ENCODE measurements around the gene CACNB2. TPM values are rescaled to one million over a fixed set of nuclear protein-coding genes. Genes with fewer than 3 reads are reported as not detected.

CACNB2 gene
- total RNA-seq, 4 donors from 2014 or later, result 0.81 to 13.9 (median 4.5) TPM

DNA sequence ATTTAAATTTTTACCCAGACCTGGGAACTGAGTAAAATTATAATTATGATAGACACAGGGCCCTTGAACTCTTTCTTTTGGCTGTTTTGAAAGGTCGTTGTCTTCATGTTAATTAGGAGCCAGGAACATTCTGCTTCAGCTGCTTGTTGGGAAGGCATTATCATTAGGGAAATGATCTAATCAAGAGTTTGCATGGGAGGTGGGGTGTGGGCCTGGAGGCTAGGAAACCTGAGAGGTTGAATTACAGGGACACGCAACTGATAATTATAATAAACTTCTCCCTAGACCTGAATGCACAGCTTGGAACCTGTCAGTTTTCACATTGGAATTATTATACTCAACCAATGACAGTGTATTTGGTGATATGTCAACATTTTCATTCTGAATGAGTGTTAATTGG is 237.7 kb downstream of the CACNB2 start:
- Histone ChIP-seq H3K36me3 (no peaks in the 10 kb centered on the region), H3K27me3 (no peaks in the 10 kb centered on the region), H3K27ac (no peak overlapping the region), H3K4me1 (no peaks in the 10 kb centered on the region), H3K4me3 (replicated peaks in 1 of 3) (no peak overlapping the region), H3K9me3 (no peaks in the 10 kb centered on the region)
- no peak for TF ChIP-seq POLR2A (IDR thresholded peaks at IDR 0.05)
- DNase-seq, result no peak
- 79 to 88% methylated on average over 2 of the region's 2 CpGs for WGBS, 2 donors
- intact Hi-C loops (cut with DNase I), result no loop called here

DNA sequence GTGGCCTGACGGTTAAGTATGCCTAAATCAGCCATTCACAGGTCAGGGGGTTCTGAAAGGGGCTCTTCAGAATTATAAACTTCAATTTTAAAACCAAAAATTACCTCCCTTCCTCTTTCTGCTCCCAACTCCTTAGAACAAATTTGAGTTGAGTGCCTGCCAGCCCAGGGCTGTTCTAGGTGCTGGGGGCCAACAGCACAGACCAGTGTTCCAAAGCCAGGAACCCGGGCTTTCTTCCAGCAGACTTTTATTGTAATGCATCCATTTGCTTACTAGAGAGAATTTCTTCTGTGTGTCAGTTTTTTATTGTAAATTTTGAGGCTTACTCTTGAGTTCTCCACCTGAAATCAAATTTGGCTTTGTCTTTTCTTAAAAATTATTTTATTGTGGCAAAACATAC is 238.5 kb downstream of the CACNB2 start:
- no peaks in the 10 kb centered on the region for H3K4me1 ChIP-seq
- WGBS, 2 donors, result 77 to 90% methylated on average over 2 of the region's 2 CpGs

GRCh38 chr10:18381679-18382078 is 241.5 kb downstream of the CACNB2 start:
- H3K27ac ChIP-seq, result no peak overlapping the region
- no peaks in the 10 kb centered on the region for H3K4me1 ChIP-seq
- no peaks in the 10 kb centered on the region for H3K9me3 ChIP-seq
- no peak for TF ChIP-seq POLR2A (IDR thresholded peaks at IDR 0.05)
- TF ChIP-seq, protein P1, sequence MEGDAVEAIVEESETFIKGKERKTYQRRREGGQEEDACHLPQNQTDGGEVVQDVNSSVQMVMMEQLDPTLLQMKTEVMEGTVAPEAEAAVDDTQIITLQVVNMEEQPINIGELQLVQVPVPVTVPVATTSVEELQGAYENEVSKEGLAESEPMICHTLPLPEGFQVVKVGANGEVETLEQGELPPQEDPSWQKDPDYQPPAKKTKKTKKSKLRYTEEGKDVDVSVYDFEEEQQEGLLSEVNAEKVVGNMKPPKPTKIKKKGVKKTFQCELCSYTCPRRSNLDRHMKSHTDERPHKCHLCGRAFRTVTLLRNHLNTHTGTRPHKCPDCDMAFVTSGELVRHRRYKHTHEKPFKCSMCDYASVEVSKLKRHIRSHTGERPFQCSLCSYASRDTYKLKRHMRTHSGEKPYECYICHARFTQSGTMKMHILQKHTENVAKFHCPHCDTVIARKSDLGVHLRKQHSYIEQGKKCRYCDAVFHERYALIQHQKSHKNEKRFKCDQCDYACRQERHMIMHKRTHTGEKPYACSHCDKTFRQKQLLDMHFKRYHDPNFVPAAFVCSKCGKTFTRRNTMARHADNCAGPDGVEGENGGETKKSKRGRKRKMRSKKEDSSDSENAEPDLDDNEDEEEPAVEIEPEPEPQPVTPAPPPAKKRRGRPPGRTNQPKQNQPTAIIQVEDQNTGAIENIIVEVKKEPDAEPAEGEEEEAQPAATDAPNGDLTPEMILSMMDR (IDR thresholded peaks at IDR 0.05), result no peak
- H3K4me3 ChIP-seq (replicated peaks in 1 of 3), result no peak overlapping the region
- H3K36me3 ChIP-seq, result no peaks in the 10 kb centered on the region
- DNase-seq, result no peak
- H3K27me3 ChIP-seq, result no peaks in the 10 kb centered on the region
- intact Hi-C loops (cut with DNase I), result no loop called here
- 94 to 95% methylated on average over 5 of the region's 5 CpGs for WGBS, 2 donors

More for the DNA sequence above, 238.5 kb downstream of the CACNB2 start:
- no peak overlapping the region for H3K27ac ChIP-seq
- no peaks in the 10 kb centered on the region for H3K27me3 ChIP-seq
- H3K9me3 ChIP-seq, result no peaks in the 10 kb centered on the region
- no peak overlapping the region for H3K4me3 ChIP-seq (replicated peaks in 1 of 3)
- DNase-seq, result peak in 1 of 2 donors; percentile 12
- intact Hi-C loops (cut with DNase I), result no loop called here
- H3K36me3 ChIP-seq, result no peaks in the 10 kb centered on the region
- TF ChIP-seq, protein P1 (IDR thresholded peaks at IDR 0.05), result no peak
- no peak for TF ChIP-seq POLR2A (IDR thresholded peaks at IDR 0.05)

DNA sequence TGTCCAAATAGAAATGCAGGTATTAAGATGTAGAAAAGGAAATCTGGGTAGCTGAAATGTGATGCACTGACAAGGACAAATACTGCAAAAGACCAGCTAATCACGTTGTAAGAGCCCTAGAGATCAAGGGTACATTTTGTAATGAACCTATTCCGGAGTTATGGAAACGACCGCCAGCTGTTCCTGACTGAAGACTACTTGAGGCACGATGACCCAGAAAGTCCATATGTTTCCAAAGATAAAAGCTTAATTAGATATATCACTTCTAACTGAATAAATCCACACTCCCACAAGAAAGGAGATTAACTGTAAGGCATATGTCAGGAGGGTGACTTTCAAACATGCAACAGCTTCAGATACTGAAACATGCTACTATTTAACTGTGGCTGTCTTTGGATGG is 257.7 kb downstream of the CACNB2 start:
- H3K4me3 ChIP-seq (replicated peaks in 1 of 3), result no peak overlapping the region
- WGBS, 2 donors, result 83 to 84% methylated on average over 5 of the region's 5 CpGs

DNA sequence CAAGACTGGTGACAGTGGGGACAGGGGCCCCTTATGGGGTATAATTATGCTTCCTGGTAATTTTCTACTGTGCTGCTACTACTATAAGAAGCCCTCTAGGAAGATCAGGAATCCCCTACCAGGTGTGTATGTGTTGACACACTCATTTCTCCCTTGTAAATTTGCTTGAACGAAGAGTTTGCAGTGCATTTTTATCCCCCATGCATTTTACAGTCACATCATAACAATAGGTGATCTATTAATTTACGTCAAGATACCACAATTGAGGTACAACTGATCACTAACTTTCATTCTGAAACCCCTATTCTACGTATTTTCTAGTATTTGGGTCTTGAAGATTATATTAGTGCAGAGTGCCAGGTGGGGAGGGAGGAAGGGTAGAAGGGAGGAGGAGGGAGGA is 258.9 kb downstream of the CACNB2 start:
- Histone ChIP-seq H3K27me3 (no peaks in the 10 kb centered on the region), H3K9me3 (no peaks in the 10 kb centered on the region), H3K4me3 (replicated peaks in 1 of 3) (no peak overlapping the region), H3K27ac (no peak overlapping the region), H3K36me3 (no peaks in the 10 kb centered on the region), H3K4me1 (no peaks in the 10 kb centered on the region)
- no peak for DNase-seq
- TF ChIP-seq, protein P1 (IDR thresholded peaks at IDR 0.05), result no peak
- no peak for TF ChIP-seq POLR2A (IDR thresholded peaks at IDR 0.05)
- intact Hi-C loops (cut with DNase I), result no loop called here
- WGBS, 2 donors, result 95 to 99% methylated on average over 3 of the region's 3 CpGs

More for the DNA sequence above, 257.7 kb downstream of the CACNB2 start:
- H3K27me3 ChIP-seq, result no peaks in the 10 kb centered on the region
- no peak for TF ChIP-seq POLR2A (IDR thresholded peaks at IDR 0.05)
- TF ChIP-seq, protein P1 (IDR thresholded peaks at IDR 0.05), result no peak
- no peak for DNase-seq
- no peaks in the 10 kb centered on the region for H3K36me3 ChIP-seq
- no peak overlapping the region for H3K27ac ChIP-seq
- intact Hi-C loops (cut with DNase I), result no loop called here
- no peaks in the 10 kb centered on the region for H3K4me1 ChIP-seq
- no peaks in the 10 kb centered on the region for H3K9me3 ChIP-seq
